B cell (primary cell): Measurements from ENCODE around the gene NXNL2. TPM values are rescaled to one million over a fixed set of nuclear protein-coding genes. Genes with fewer than 3 reads are reported as not detected.

Experiments
- ATAC-seq: fragments of 200-7000 bp; cut with Tn5 transposase; one replicate; pipeline ENCODE4 v1.10.0; 2021; ENCODE audit warnings: low read depth, mild to moderate bottlenecking, moderate number of reproducible peaks, moderate library complexity
- CTCF ChIA-PET: fragments of 350-600 bp; sonication (Branson Sonifier 250); formaldehyde crosslinking; loops from one replicate; lab custom pipeline; 2021; ENCODE audit warnings: antibody characterized with exemption, inconsistent platforms; lab: Charles Lee
- POLR2A ChIA-PET: fragments of 350-600 bp; sonication (Branson Sonifier 250); formaldehyde crosslinking; loops from one replicate; lab custom pipeline; 2021; ENCODE audit warnings: antibody characterized with exemption; lab: Charles Lee
- DNase-seq: peaks from one replicate; pipeline ENCODE4 v3.0.0; 2013
- H2AFZ ChIP-seq: 2 replicates; pipeline ENCODE4 v1.6.1; 2012; ENCODE audit warnings: mild to moderate bottlenecking, low read depth, low read length; ENCODE audit not compliant: insufficient read depth, poor library complexity, severe bottlenecking
- H3K27ac ChIP-seq, 2 donors: 1 replicate in 1 of 2; 2 replicates in 1 of 2; pipeline ENCODE4 v1.5.1; 2012 to 2013; ENCODE audit warnings: low read length in 2 of 2, mild to moderate bottlenecking in 2 of 2, moderate library complexity in 1 of 2
- H3K27me3 ChIP-seq, 4 experiments: fragments of 200-600 bp in 1 of 4; sonication (generic) in 1 of 4; replicated peaks in 1 of 4; 1 replicate in 2 of 4; 2 replicates in 2 of 4; pipeline versions ENCODE4 v1.6.1 to v1.7.0; 2013 to 2016; ENCODE audit warnings: low read length in 3 of 4, mild to moderate bottlenecking in 2 of 4, mixed read lengths in 1 of 4, moderate library complexity in 1 of 4; ENCODE audit not compliant: insufficient read depth in 4 of 4, control insufficient read depth in 3 of 4; ENCODE audit errors: control extremely low read depth in 1 of 4
- H3K36me3 ChIP-seq, 2 experiments: replicated peaks in 1 of 2; 1 replicate in 1 of 2; 2 replicates in 1 of 2; pipeline versions ENCODE4 v1.6.1 to v1.7.1; 2013; ENCODE audit warnings: low read length in 1 of 2; ENCODE audit not compliant: insufficient read depth in 2 of 2, control insufficient read depth in 1 of 2; ENCODE audit errors: control extremely low read depth in 1 of 2, extremely low read depth in 1 of 2
- H3K4me1 ChIP-seq, 2 donors: fragments of 200-600 bp in 1 of 2; sonication (generic) in 1 of 2; 1 replicate in 1 of 2; 2 replicates in 1 of 2; pipeline versions ENCODE4 v1.5.1 to v1.6.1; 2013 to 2017; ENCODE audit warnings: low read length in 2 of 2; ENCODE audit not compliant: control insufficient read depth in 2 of 2, insufficient read depth in 2 of 2
- H3K4me2 ChIP-seq: replicated peaks from 2 replicates; pipeline ENCODE3; 2012; ENCODE audit warnings: mild to moderate bottlenecking, low read depth, low read length; ENCODE audit not compliant: poor library complexity, severe bottlenecking
- H3K4me3 ChIP-seq, 5 experiments: fragments of 200-600 bp in 1 of 5; sonication (generic) in 1 of 5; 1 replicate in 3 of 5; 2 replicates in 2 of 5; pipeline versions ENCODE4 v1.5.1 to v1.7.0; 2011 to 2016; ENCODE audit warnings: low read length in 4 of 5, mild to moderate bottlenecking in 4 of 5, low read depth in 2 of 5, control low read depth in 1 of 5, moderate library complexity in 1 of 5; ENCODE audit not compliant: insufficient read depth in 1 of 5; ENCODE audit errors: control extremely low read depth in 1 of 5, extremely low read depth in 1 of 5
- H3K79me2 ChIP-seq: fragments of 200-600 bp; sonication (generic); one replicate; pipeline ENCODE4 v1.6.0; 2016; ENCODE audit warnings: low read length; ENCODE audit not compliant: control insufficient read depth, insufficient read depth
- H3K9ac ChIP-seq: fragments of 200-600 bp; sonication (generic); 2 replicates; pipeline ENCODE4 v1.6.1; 2017; ENCODE audit warnings: mild to moderate bottlenecking, low read length, moderate library complexity
- H3K9me3 ChIP-seq, 3 donors: one replicate each; pipeline versions ENCODE4 v1.6.1 to v1.7.1; 2013; ENCODE audit warnings: low read length in 2 of 3; ENCODE audit not compliant: control insufficient read depth in 2 of 3, insufficient read depth in 1 of 3; ENCODE audit errors: control extremely low read depth in 1 of 3
- H4K20me1 ChIP-seq: 2 replicates; pipeline ENCODE4 v1.6.0; 2012; ENCODE audit warnings: mild to moderate bottlenecking, low read length; ENCODE audit not compliant: insufficient read depth, control insufficient read depth, poor library complexity, severe bottlenecking
- H3K27ac Mint-ChIP-seq: one replicate; pipeline ENCODE4 v1.8.0; 2021; ENCODE audit warnings: mixed read lengths
- H3K27me3 Mint-ChIP-seq: one replicate; pipeline ENCODE4 v1.8.0; 2021; ENCODE audit warnings: mixed read lengths
- H3K4me1 Mint-ChIP-seq: one replicate; pipeline ENCODE4 v1.8.0; 2021; ENCODE audit warnings: mixed read lengths
- H3K4me3 Mint-ChIP-seq: one replicate; pipeline ENCODE4 v1.8.0; 2021; ENCODE audit warnings: mixed read lengths
- H3K9me3 Mint-ChIP-seq: one replicate; pipeline ENCODE4 v1.8.0; 2022; ENCODE audit warnings: mixed read lengths; ENCODE audit not compliant: insufficient read depth
- EZH2 ChIP-seq: IDR thresholded peaks from 2 replicates; pipeline ENCODE4 v1.6.1; 2012; ENCODE audit warnings: borderline replicate concordance, low read depth, mild to moderate bottlenecking, moderate library complexity, low read length; ENCODE audit not compliant: insufficient read depth, poor library complexity, severe bottlenecking
- WGBS: methylation state at CpG from one replicate; pipeline ENCODE4 v1.1.5; 2013; ENCODE audit warnings: missing lambda C conversion rate; ENCODE audit not compliant: insufficient coverage; 5-methylcytosine and 5-hydroxymethylcytosine counted together
- intact Hi-C: fragments of 100-400 bp; cut with micrococcal nuclease; formaldehyde crosslinking; loops from one replicate; pipeline ENCODE4 v1.10.0; 2022
- polyA minus RNA-seq: library from RNA; depleted of rRNA, polyadenylated mRNA; stranded (reverse); fragments of >200 nt; gene quantifications from 2 replicates; pipeline ENCODE4 v1.2.3, GENCODE V29; 2012
- polyA plus RNA-seq: library from polyadenylated mRNA; depleted of rRNA; stranded (reverse); fragments of >200 nt; gene quantifications from 2 replicates; pipeline ENCODE4 v1.2.3, GENCODE V29; 2012
- total RNA-seq, 2 donors: library from RNA; stranded (reverse); fragments of 120-200 nt in 1 of 2; gene quantifications; 1 replicate in 1 of 2; 2 replicates in 1 of 2; pipeline versions ENCODE4 v1.2.3 to v1.2.4, GENCODE V29; 2013 to 2022
- TF ChIP-seq, protein P1 (sequence below): fragments of 200-600 bp; IDR thresholded peaks from one replicate; pipeline ENCODE4 v1.8.0; 2022; ENCODE audit warnings: antibody characterized with exemption, mild to moderate bottlenecking

The NXNL2 gene
- total RNA-seq (not detected in 2 replicates), polyA plus RNA-seq (0.37 TPM in 1 of 2 replicates, not detected in the other), polyA minus RNA-seq (not detected in 2 replicates)
- total RNA-seq (2013), result not detected

- peaks cover 0 to 46% (median 16%) of the 10 kb centered on the region in 4 experiments for H3K27me3 ChIP-seq
- no peaks in the 10 kb centered on the region for H3K36me3 ChIP-seq
- peak within 1 kb of the TSS; percentile 38 for H2AFZ ChIP-seq
- peaks cover 0 to 17% (median 0%) of the 10 kb centered on the region in 3 donors for H3K9me3 ChIP-seq
- intact Hi-C loops, result no loop called here
- ChIA-PET POLR2A (no interaction called here), CTCF (no interaction called here)
- WGBS, result 4% methylated on average over 39 of the region's 62 CpGs
- H3K9ac ChIP-seq, result no peak within 1 kb of the TSS
- H3K27ac ChIP-seq, result no peak within 1 kb of the TSS
- Mint-ChIP-seq H3K27me3 (peaks cover 42% of the 10 kb centered on the region), H3K4me1 (peaks cover 7% of the 10 kb centered on the region), H3K4me3 (peak within 1 kb of the TSS; percentile 70), H3K27ac (no peak within 1 kb of the TSS), H3K9me3 (no peaks in the 10 kb centered on the region)
- peak within 1 kb of the TSS; percentile 61 for H3K4me2 ChIP-seq
- no peaks in the 10 kb centered on the region for H4K20me1 ChIP-seq
- peaks cover 15% of the 10 kb centered on the region in 2 donors for H3K4me1 ChIP-seq
- ATAC-seq, result peak; percentile 47
- peak; percentile 5 for DNase-seq
- no peaks in the 10 kb centered on the region for H3K79me2 ChIP-seq
- TF ChIP-seq EZH2, result no peak
- TF ChIP-seq, protein P1, sequence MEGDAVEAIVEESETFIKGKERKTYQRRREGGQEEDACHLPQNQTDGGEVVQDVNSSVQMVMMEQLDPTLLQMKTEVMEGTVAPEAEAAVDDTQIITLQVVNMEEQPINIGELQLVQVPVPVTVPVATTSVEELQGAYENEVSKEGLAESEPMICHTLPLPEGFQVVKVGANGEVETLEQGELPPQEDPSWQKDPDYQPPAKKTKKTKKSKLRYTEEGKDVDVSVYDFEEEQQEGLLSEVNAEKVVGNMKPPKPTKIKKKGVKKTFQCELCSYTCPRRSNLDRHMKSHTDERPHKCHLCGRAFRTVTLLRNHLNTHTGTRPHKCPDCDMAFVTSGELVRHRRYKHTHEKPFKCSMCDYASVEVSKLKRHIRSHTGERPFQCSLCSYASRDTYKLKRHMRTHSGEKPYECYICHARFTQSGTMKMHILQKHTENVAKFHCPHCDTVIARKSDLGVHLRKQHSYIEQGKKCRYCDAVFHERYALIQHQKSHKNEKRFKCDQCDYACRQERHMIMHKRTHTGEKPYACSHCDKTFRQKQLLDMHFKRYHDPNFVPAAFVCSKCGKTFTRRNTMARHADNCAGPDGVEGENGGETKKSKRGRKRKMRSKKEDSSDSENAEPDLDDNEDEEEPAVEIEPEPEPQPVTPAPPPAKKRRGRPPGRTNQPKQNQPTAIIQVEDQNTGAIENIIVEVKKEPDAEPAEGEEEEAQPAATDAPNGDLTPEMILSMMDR, result no peak
- H3K4me3 ChIP-seq, result peak within 1 kb of the TSS in 2 of 5 experiments; percentile 27 to 29
These were observed at the start of gene NXNL2 for GRCh38 chr9:88534456-88535225. NXNL2 (plus strand) TSS chr9:88535178; CDS start chr9:88535435, 257 bp downstream.

DNA sequence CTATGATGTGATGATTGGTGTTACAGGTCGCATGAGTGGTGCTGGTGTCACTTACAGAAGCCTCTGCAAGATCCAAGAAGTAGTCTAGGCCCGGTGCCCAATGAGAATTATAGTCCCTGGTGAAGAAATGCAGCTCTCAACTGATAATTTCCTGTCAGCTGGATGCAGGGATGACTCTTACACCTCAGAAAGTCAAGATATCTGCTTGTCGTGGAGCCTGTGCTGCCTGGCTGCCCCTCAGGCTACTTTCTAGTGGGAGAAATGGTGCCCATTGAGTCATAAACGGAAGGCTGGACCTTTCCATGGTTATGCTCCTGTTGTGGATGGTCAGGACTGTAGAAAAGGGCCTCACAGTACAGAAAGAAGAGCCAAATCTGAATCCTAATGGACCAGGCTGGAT is 46.8 kb upstream of the NXNL2 start:
- H3K4me3 Mint-ChIP-seq, result no peak overlapping the region
- ChIA-PET CTCF (no interaction called here), POLR2A (no interaction called here)
- H3K27me3 Mint-ChIP-seq, result no peaks in the 10 kb centered on the region
- ATAC-seq, result no peak
- H3K79me2 ChIP-seq, result no peaks in the 10 kb centered on the region
- no peak overlapping the region for H3K27ac Mint-ChIP-seq
- no peaks in the 10 kb centered on the region for H4K20me1 ChIP-seq
- H3K9ac ChIP-seq, result no peak overlapping the region
- no peak for DNase-seq
- 87% methylated on average over 4 of the region's 4 CpGs for WGBS
- no peaks in the 10 kb centered on the region for H3K9me3 ChIP-seq
- no peak overlapping the region for H3K4me3 ChIP-seq
- no peaks in the 10 kb centered on the region for H3K36me3 ChIP-seq
- H3K27ac ChIP-seq, result no peak overlapping the region
- H3K4me1 ChIP-seq, result no peaks in the 10 kb centered on the region
- H2AFZ ChIP-seq, result no peak overlapping the region
- TF ChIP-seq, protein P1, result no peak
- no peak for TF ChIP-seq EZH2
- H3K4me2 ChIP-seq, result no peak overlapping the region
- H3K27me3 ChIP-seq, result no peaks in the 10 kb centered on the region
- no peaks in the 10 kb centered on the region for H3K9me3 Mint-ChIP-seq
- intact Hi-C loops, result no loop called here
- H3K4me1 Mint-ChIP-seq, result no peaks in the 10 kb centered on the region
